GM12878 (cell line): ENCODE data around the gene CERK. TPM values are rescaled to one million over a fixed set of nuclear protein-coding genes. Genes with fewer than 3 reads are reported as not detected.

Source experiments
- CBX3 ChIP-seq: fragments of 200-600 bp; sonication (generic); IDR thresholded peaks from 2 replicates; pipeline ENCODE4 v1.6.1; 2016; ENCODE audit warnings: low read depth, borderline replicate concordance
- CHD4 ChIP-seq: fragments of 200-600 bp; sonication (generic); IDR thresholded peaks from 2 replicates; pipeline ENCODE4 v1.6.1; 2016; ENCODE audit warnings: mild to moderate bottlenecking
- EED ChIP-seq: sonication (generic); IDR thresholded peaks from 2 replicates; pipeline ENCODE4 v1.6.1; 2016; ENCODE audit warnings: antibody characterized with exemption, low read depth
- JUND ChIP-seq: IDR thresholded peaks from 2 replicates; pipeline ENCODE4 v1.6.1; 2012; ENCODE audit warnings: low read depth, mild to moderate bottlenecking, low read length, improper control_type of control experiment, moderate library complexity
- PAX8 ChIP-seq: fragments of 450-650 bp; IDR thresholded peaks from 2 replicates; pipeline ENCODE4 v1.6.1; 2017; ENCODE audit warnings: mild to moderate bottlenecking, moderate library complexity
- RFX5 ChIP-seq: IDR thresholded peaks from 2 replicates; pipeline ENCODE4 v1.6.1; 2011; ENCODE audit warnings: low read depth, low read length, improper control_type of control experiment
- SPI1 ChIP-seq: IDR thresholded peaks from 2 replicates; pipeline ENCODE4 v1.6.1; 2011; ENCODE audit warnings: low read depth, mild to moderate bottlenecking, low read length, moderate library complexity, borderline replicate concordance; ENCODE audit not compliant: insufficient read depth
- ZBED1 ChIP-seq: IDR thresholded peaks from 2 replicates; pipeline ENCODE4 v1.6.1; 2016; ENCODE audit warnings: borderline replicate concordance
- polyA plus RNA-seq, 11 experiments: library from polyadenylated mRNA; depleted of rRNA in 4 of 11; unstranded in 6 of 11; stranded (reverse) in 5 of 11; fragments of >200 nt; fragmentation: Nextera tagmentation in 4 of 11; fragmentation: Illumina TruSeq in 1 of 11; extraction: Ambion mirVana in 4 of 11; extraction: Trizol in 1 of 11; gene quantifications; 1 replicate in 1 of 11; 2 replicates in 10 of 11; pipeline versions ENCODE4 v1.2.1 to v1.2.3, GENCODE V29; 2011 to 2016; ENCODE audit warnings: inconsistent platforms in 2 of 11, missing spikeins in 2 of 11, low read depth in 1 of 11
- total RNA-seq, 4 experiments: library from RNA; depleted of rRNA in 3 of 4; stranded (reverse); fragments of >200 nt in 3 of 4; fragmentation: Illumina TruSeq in 1 of 4; extraction: Trizol in 1 of 4; gene quantifications; 2 replicates each; pipeline versions ENCODE4 v1.2.1 to v1.2.3, GENCODE V29; 2013 to 2021
- TF ChIP-seq, protein P1 (sequence below): fragments of 450-650 bp; IDR thresholded peaks from 2 replicates; pipeline ENCODE4 v1.6.1; 2017; ENCODE audit warnings: low read depth, mild to moderate bottlenecking, moderate library complexity
- TF ChIP-seq, protein P2 (sequence below): IDR thresholded peaks from 2 replicates; pipeline ENCODE4 v1.6.1; 2011; ENCODE audit warnings: low read depth, low read length, improper control_type of control experiment, borderline replicate concordance
- TF ChIP-seq, protein P3 (sequence below), 3 experiments: IDR thresholded peaks in 2 of 3; conservative IDR thresholded peaks in 1 of 3; 2 replicates each; pipeline ENCODE4 v1.5.1; 2011; ENCODE audit warnings: low read depth in 3 of 3, low read length in 3 of 3, mild to moderate bottlenecking in 3 of 3, control low read depth in 2 of 3, moderate library complexity in 2 of 3, inconsistent platforms in 1 of 3, mixed read lengths in 1 of 3; ENCODE audit not compliant: control insufficient read depth in 2 of 3, insufficient read depth in 1 of 3; ENCODE audit errors: extremely low read depth in 1 of 3

Gene CERK
- total and polyA plus RNA-seq, 10 of the 15 experiments (the other 5 are each of a cell fraction or from before 2014, with no cell fraction given) = 4.0 to 41.1 (median 30.2) TPM

DNA sequence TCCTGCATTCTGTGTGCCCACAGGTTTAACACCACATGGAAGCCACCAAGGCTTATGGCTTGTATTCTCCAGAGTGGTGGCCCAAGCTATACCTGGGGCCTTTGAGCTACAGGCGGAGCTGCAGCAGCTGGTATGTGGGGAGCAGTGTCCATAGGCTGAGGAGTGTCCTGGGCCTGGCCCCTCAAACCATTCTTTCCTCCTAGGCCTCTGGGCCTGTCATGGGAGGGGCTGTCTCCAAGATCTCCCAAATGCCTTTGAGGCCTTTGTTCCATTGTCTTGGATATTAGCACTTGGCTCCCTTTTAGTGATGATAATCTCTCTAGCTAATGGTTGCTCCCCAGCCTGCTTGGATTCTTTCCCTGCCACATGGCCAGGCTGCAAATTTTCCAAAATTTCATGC is 18.0 kb upstream of the CERK start (continued):
- TF ChIP-seq EED (no peak), JUND (no peak), ZBED1 (no peak), CBX3 (no peak), PAX8 (no peak), SPI1 (no peak), RFX5 (no peak), CHD4 (no peak)
- TF ChIP-seq, protein P1, sequence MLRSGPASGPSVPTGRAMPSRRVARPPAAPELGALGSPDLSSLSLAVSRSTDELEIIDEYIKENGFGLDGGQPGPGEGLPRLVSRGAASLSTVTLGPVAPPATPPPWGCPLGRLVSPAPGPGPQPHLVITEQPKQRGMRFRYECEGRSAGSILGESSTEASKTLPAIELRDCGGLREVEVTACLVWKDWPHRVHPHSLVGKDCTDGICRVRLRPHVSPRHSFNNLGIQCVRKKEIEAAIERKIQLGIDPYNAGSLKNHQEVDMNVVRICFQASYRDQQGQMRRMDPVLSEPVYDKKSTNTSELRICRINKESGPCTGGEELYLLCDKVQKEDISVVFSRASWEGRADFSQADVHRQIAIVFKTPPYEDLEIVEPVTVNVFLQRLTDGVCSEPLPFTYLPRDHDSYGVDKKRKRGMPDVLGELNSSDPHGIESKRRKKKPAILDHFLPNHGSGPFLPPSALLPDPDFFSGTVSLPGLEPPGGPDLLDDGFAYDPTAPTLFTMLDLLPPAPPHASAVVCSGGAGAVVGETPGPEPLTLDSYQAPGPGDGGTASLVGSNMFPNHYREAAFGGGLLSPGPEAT = no peak
- TF ChIP-seq, protein P2, sequence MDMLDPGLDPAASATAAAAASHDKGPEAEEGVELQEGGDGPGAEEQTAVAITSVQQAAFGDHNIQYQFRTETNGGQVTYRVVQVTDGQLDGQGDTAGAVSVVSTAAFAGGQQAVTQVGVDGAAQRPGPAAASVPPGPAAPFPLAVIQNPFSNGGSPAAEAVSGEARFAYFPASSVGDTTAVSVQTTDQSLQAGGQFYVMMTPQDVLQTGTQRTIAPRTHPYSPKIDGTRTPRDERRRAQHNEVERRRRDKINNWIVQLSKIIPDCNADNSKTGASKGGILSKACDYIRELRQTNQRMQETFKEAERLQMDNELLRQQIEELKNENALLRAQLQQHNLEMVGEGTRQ = no peak
- TF ChIP-seq, protein P3, sequence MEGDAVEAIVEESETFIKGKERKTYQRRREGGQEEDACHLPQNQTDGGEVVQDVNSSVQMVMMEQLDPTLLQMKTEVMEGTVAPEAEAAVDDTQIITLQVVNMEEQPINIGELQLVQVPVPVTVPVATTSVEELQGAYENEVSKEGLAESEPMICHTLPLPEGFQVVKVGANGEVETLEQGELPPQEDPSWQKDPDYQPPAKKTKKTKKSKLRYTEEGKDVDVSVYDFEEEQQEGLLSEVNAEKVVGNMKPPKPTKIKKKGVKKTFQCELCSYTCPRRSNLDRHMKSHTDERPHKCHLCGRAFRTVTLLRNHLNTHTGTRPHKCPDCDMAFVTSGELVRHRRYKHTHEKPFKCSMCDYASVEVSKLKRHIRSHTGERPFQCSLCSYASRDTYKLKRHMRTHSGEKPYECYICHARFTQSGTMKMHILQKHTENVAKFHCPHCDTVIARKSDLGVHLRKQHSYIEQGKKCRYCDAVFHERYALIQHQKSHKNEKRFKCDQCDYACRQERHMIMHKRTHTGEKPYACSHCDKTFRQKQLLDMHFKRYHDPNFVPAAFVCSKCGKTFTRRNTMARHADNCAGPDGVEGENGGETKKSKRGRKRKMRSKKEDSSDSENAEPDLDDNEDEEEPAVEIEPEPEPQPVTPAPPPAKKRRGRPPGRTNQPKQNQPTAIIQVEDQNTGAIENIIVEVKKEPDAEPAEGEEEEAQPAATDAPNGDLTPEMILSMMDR (IDR thresholded peaks at IDR 0.05 in 2 of 3, conservative IDR thresholded peaks at IDR 0.05 in 1 of 3; ENCODE audit: control insufficient read depth in 2 of 3, extremely low read depth in 1 of 3, insufficient read depth in 1 of 3, low read depth in 3 of 3, low read length in 3 of 3) = no peak
- TF ChIP-seq, all 136 proteins: peak for 0
